Caco-2 (cell line): ENCODE measurements around the gene ZNF23. TPM values are rescaled to one million over a fixed set of nuclear protein-coding genes. Genes with fewer than 3 reads are reported as not detected.

ENCODE experiments used
- BruUV-seq: library from RNA; stranded (reverse); fragments of 400-500 nt; replicated peaks from 2 replicates; lab custom pipeline; 2021; lab: Mats Ljungman, UMichigan
- CTCF ChIA-PET: fragments of 300-600 bp; sonication (Branson Sonifier 250); formaldehyde crosslinking; loops from one replicate; lab custom pipeline; 2022; ENCODE audit warnings: antibody characterized with exemption; lab: Charles Lee
- POLR2A ChIA-PET: fragments of 300-600 bp; sonication (Branson Sonifier 250); formaldehyde crosslinking; loops from one replicate; lab custom pipeline; 2022; ENCODE audit warnings: antibody characterized with exemption; lab: Charles Lee
- DNase-seq, 2 experiments: peaks; one replicate each; pipeline versions ENCODE4 v3.0.0 to v3.0.0-alpha.2; 2020 to 2022
- H3K27me3 ChIP-seq: replicated peaks from 2 replicates; pipeline ENCODE4 v1.6.0; 2011; ENCODE audit warnings: low read length; ENCODE audit not compliant: control insufficient read depth, insufficient read depth
- H3K36me3 ChIP-seq: 2 replicates; pipeline ENCODE4 v1.5.1; 2011; ENCODE audit warnings: low read length; ENCODE audit not compliant: control insufficient read depth, insufficient read depth
- H3K4me1 ChIP-seq: fragments of 250-450 bp; sonication (Bioruptor Pico); 2 replicates; pipeline ENCODE4 v1.5.1; 2020; ENCODE audit warnings: mild to moderate bottlenecking
- H3K4me3 ChIP-seq: 2 replicates; pipeline ENCODE4 v1.5.1; 2011; ENCODE audit warnings: low read depth, mild to moderate bottlenecking, control low read depth, low read length
- H3K9me3 ChIP-seq: fragments of 250-450 bp; sonication (Bioruptor Pico); 2 replicates; pipeline ENCODE4 v1.5.1; 2020; ENCODE audit warnings: mild to moderate bottlenecking, moderate library complexity
- H3K27ac Mint-ChIP-seq: one replicate; pipeline ENCODE4 v1.8.0; 2022; ENCODE audit warnings: mixed read lengths; ENCODE audit not compliant: unreplicated experiment
- H3K27me3 Mint-ChIP-seq: one replicate; pipeline ENCODE4 v1.8.0; 2022; ENCODE audit warnings: mixed read lengths; ENCODE audit not compliant: insufficient read depth, unreplicated experiment
- H3K36me3 Mint-ChIP-seq: one replicate; pipeline ENCODE4 v1.8.0; 2022; ENCODE audit warnings: mild to moderate bottlenecking, mixed read lengths; ENCODE audit not compliant: insufficient read depth, unreplicated experiment
- H3K4me1 Mint-ChIP-seq: one replicate; pipeline ENCODE4 v1.8.0; 2022; ENCODE audit warnings: low read depth, mixed read lengths; ENCODE audit not compliant: unreplicated experiment
- H3K4me3 Mint-ChIP-seq: one replicate; pipeline ENCODE4 v1.8.0; 2022; ENCODE audit warnings: mild to moderate bottlenecking, moderate library complexity, mixed read lengths; ENCODE audit not compliant: unreplicated experiment
- H3K9me3 Mint-ChIP-seq: one replicate; pipeline ENCODE4 v1.8.0; 2022; ENCODE audit warnings: mixed read lengths; ENCODE audit not compliant: unreplicated experiment
- intact Hi-C: fragments of 100-400 bp; cut with micrococcal nuclease; formaldehyde crosslinking; loops from one replicate; pipeline ENCODE4 v1.10.0; 2022; ENCODE audit not compliant: unreplicated experiment
- total RNA-seq: library from RNA; stranded (reverse); gene quantifications from 2 replicates; pipeline ENCODE4 v1.2.3, GENCODE V29; 2022
- TF ChIP-seq, protein P1 (sequence below), 2 experiments: fragments of 200-600 bp in 1 of 2; IDR thresholded peaks; 1 replicate in 1 of 2; 2 replicates in 1 of 2; pipeline versions ENCODE4 v1.5.1 to v1.8.0; 2011 to 2022; ENCODE audit warnings: antibody characterized with exemption in 1 of 2, control low read depth in 1 of 2, inconsistent platforms in 1 of 2, low read depth in 1 of 2, low read length in 1 of 2, mild to moderate bottlenecking in 1 of 2, moderate library complexity in 1 of 2; ENCODE audit not compliant: insufficient read depth in 1 of 2, severe bottlenecking in 1 of 2, unreplicated experiment in 1 of 2

The ZNF23 gene
- total RNA-seq, 1 experiment from 2014 or later, result 9.6 TPM

DNA sequence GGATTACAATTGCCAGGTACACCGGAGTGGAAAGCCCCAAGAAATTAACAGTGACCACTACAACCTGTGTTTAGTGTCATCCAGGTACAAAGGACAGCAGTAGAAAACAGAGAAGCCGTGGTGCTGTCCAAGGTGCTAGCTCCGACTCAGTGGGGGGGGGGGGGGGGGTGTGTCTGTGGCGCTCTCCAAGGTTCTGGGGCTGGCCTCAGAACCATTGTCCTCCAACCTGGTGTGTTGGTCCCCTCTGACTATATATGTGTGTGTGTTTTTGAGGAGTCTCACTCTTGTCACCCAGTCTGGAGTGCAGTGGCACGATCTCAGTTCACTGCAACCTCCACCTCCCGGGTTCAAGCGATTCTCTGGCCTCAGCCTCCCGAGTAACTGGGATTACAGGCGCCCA lies 5.8 kb upstream of the ZNF23 start:
- ChIA-PET CTCF (interaction anchor here (0.5 to 1.0 kb wide), 5 partner anchors 16 to 1682 kb away, joined by 3 to 5 read pairs (median 3); no protein-coding TSS in a partner anchor), POLR2A (interaction anchor here (0.6 kb wide), 1 partner anchor 12 kb away, joined by 8 read pairs; no protein-coding TSS in a partner anchor)
- no peaks in the 10 kb centered on the region for H3K4me1 ChIP-seq
- BruUV-seq, result no TSS peak
- no peaks in the 10 kb centered on the region for H3K36me3 Mint-ChIP-seq
- intact Hi-C loops, result loop anchor here (1.0 kb wide), 1 partner anchor 16 kb away; no protein-coding TSS in a partner anchor
- no peak overlapping the region for H3K4me3 ChIP-seq
- H3K9me3 ChIP-seq, result no peaks in the 10 kb centered on the region
- H3K4me1 Mint-ChIP-seq, result no peaks in the 10 kb centered on the region
- no peaks in the 10 kb centered on the region for H3K36me3 ChIP-seq
- H3K27me3 Mint-ChIP-seq, result no peaks in the 10 kb centered on the region
- peak; percentile 50 to 62 for DNase-seq
- TF ChIP-seq, protein P1, sequence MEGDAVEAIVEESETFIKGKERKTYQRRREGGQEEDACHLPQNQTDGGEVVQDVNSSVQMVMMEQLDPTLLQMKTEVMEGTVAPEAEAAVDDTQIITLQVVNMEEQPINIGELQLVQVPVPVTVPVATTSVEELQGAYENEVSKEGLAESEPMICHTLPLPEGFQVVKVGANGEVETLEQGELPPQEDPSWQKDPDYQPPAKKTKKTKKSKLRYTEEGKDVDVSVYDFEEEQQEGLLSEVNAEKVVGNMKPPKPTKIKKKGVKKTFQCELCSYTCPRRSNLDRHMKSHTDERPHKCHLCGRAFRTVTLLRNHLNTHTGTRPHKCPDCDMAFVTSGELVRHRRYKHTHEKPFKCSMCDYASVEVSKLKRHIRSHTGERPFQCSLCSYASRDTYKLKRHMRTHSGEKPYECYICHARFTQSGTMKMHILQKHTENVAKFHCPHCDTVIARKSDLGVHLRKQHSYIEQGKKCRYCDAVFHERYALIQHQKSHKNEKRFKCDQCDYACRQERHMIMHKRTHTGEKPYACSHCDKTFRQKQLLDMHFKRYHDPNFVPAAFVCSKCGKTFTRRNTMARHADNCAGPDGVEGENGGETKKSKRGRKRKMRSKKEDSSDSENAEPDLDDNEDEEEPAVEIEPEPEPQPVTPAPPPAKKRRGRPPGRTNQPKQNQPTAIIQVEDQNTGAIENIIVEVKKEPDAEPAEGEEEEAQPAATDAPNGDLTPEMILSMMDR (IDR thresholded peaks at IDR 0.05; ENCODE audit: insufficient read depth in 1 of 2, low read depth in 1 of 2, low read length in 1 of 2, severe bottlenecking in 1 of 2, unreplicated experiment in 1 of 2), result no peak
- H3K27me3 ChIP-seq, result no peaks in the 10 kb centered on the region
- no peaks in the 10 kb centered on the region for H3K9me3 Mint-ChIP-seq
- H3K4me3 Mint-ChIP-seq, result no peak overlapping the region
- H3K27ac Mint-ChIP-seq, result no peak overlapping the region

DNA sequence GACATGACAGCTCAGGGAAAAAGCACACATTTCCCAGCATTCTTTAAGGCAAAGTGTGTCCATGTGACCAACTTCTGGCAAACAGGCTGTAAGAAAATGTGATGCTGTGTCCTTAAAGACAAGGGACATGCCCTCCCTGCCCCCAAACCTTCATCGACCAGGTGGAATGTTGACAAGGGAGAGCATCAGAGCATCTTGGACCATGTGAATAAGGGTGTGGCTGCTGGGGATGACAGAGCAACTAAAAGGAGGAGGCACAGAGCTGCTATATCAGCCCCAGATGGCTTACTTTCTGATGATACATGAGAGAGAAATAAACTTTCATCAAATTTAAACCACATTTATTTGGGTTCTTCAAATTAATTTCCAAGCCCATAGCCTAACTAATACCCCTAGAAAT lies 2.2 kb upstream of the ZNF23 start:
- no peaks in the 10 kb centered on the region for H3K36me3 Mint-ChIP-seq
- no peaks in the 10 kb centered on the region for H3K27me3 Mint-ChIP-seq
- Histone ChIP-seq H3K4me3 (no peak overlapping the region), H3K27me3 (no peaks in the 10 kb centered on the region), H3K4me1 (peaks cover 7% of the 10 kb centered on the region; the same call in 1 of the 2 replicates), H3K9me3 (no peaks in the 10 kb centered on the region), H3K36me3 (no peaks in the 10 kb centered on the region)
- no peak overlapping the region for H3K27ac Mint-ChIP-seq
- intact Hi-C loops, result no loop called here
- H3K4me3 Mint-ChIP-seq, result no peak overlapping the region
- ChIA-PET POLR2A (no interaction called here), CTCF (interaction anchor here (1.1 kb wide), 1 partner anchor 35 kb away, joined by 3 read pairs; no protein-coding TSS in a partner anchor)
- no peaks in the 10 kb centered on the region for H3K4me1 Mint-ChIP-seq
- BruUV-seq, result no TSS peak
- no peak for DNase-seq
- H3K9me3 Mint-ChIP-seq, result no peaks in the 10 kb centered on the region
- TF ChIP-seq, protein P1 (IDR thresholded peaks at IDR 0.05; ENCODE audit: insufficient read depth in 1 of 2, low read depth in 1 of 2, low read length in 1 of 2, severe bottlenecking in 1 of 2, unreplicated experiment in 1 of 2), result no peak

DNA sequence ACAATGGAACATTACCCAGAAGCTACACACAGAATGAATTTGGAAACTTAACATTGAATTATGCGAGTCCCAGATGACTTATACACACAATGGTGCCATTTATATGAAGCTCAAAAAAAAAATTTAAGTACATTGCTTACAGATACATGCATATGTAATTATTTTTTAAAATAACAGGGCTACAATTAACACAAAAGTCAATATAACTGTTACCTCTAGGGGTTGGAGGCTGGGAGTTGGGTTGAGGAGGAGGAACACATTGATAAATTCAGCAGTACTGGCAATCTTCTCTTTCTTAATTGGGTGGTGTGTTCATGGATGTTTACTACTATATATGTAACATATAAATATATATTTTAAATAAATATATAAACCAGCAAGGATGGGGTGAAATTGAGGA lies 1.1 kb downstream of the ZNF23 start:
- intact Hi-C loops, result no loop called here
- no peaks in the 10 kb centered on the region for H3K4me1 Mint-ChIP-seq
- 0 out of 2 replicates have a peak, but pooled peaks cover 1% of the 10 kb centered on the region for H3K36me3 ChIP-seq
- H3K9me3 Mint-ChIP-seq, result no peaks in the 10 kb centered on the region
- peak overlapping the region; percentile 78 for H3K4me3 Mint-ChIP-seq
- peaks cover 7% of the 10 kb centered on the region; the same call in 1 of the 2 replicates for H3K4me1 ChIP-seq
- no peaks in the 10 kb centered on the region for H3K9me3 ChIP-seq
- peak overlapping the region; percentile 97 for H3K4me3 ChIP-seq
- ChIA-PET CTCF (no interaction called here), POLR2A (no interaction called here)
- no peak overlapping the region for H3K27ac Mint-ChIP-seq
- DNase-seq, result no peak
- H3K27me3 ChIP-seq, result no peaks in the 10 kb centered on the region
- no peaks in the 10 kb centered on the region for H3K27me3 Mint-ChIP-seq
- no TSS peak for BruUV-seq
- TF ChIP-seq, protein P1 (IDR thresholded peaks at IDR 0.05; ENCODE audit: insufficient read depth in 1 of 2, low read depth in 1 of 2, low read length in 1 of 2, severe bottlenecking in 1 of 2, unreplicated experiment in 1 of 2), result no peak
- peaks cover 9% of the 10 kb centered on the region for H3K36me3 Mint-ChIP-seq
